Trophoblast cell (in vitro differentiated cells and primary cell): Measurements from ENCODE around the gene WNT9B.

Experiments
- DNase-seq, 2 donors: peaks; one replicate each; pipeline ENCODE4 v3.0.0-alpha.2; 2016
- H2AFZ ChIP-seq: 2 replicates; pipeline ENCODE4 v1.6.1; 2013; ENCODE audit warnings: low read length, moderate library complexity, mild to moderate bottlenecking; ENCODE audit not compliant: insufficient read depth, poor library complexity
- H2AK5ac ChIP-seq: 2 replicates; pipeline ENCODE4 v1.6.1; 2013; ENCODE audit warnings: mild to moderate bottlenecking, low read length
- H2BK120ac ChIP-seq: 2 replicates; pipeline ENCODE4 v1.6.1; 2013; ENCODE audit warnings: low read length, mild to moderate bottlenecking, moderate library complexity; ENCODE audit not compliant: insufficient read depth, poor library complexity
- H2BK12ac ChIP-seq: 2 replicates; pipeline ENCODE4 v1.6.1; 2013; ENCODE audit warnings: mild to moderate bottlenecking, low read length, moderate library complexity
- H2BK5ac ChIP-seq: 2 replicates; pipeline ENCODE4 v1.6.1; 2013; ENCODE audit warnings: low read length, low read depth, moderate library complexity, mild to moderate bottlenecking; ENCODE audit not compliant: poor library complexity
- H3K14ac ChIP-seq: 2 replicates; pipeline ENCODE4 v1.6.1; 2013; ENCODE audit warnings: mild to moderate bottlenecking, low read length
- H3K18ac ChIP-seq: 2 replicates; pipeline ENCODE4 v1.6.1; 2013; ENCODE audit warnings: mild to moderate bottlenecking, low read length
- H3K23ac ChIP-seq: 2 replicates; pipeline ENCODE4 v1.6.1; 2013; ENCODE audit warnings: low read length
- H3K27ac ChIP-seq: 2 replicates; pipeline ENCODE4 v1.5.1; 2013; ENCODE audit warnings: low read depth, mild to moderate bottlenecking, inconsistent platforms, low read length, moderate library complexity
- H3K27me3 ChIP-seq: 2 replicates; pipeline ENCODE4 v1.6.1; 2013; ENCODE audit warnings: inconsistent platforms, mild to moderate bottlenecking, low read length, moderate library complexity; ENCODE audit not compliant: insufficient read depth
- H3K36me3 ChIP-seq, 2 experiments: 1 replicate in 1 of 2; 2 replicates in 1 of 2; pipeline ENCODE4 v1.6.1; 2013; ENCODE audit warnings: low read length in 2 of 2, mild to moderate bottlenecking in 2 of 2, moderate library complexity in 1 of 2; ENCODE audit not compliant: insufficient read depth in 2 of 2, control insufficient read depth in 1 of 2
- H3K4ac ChIP-seq: 2 replicates; pipeline ENCODE4 v1.6.1; 2013; ENCODE audit warnings: low read depth, mild to moderate bottlenecking, low read length, moderate library complexity
- H3K4me1 ChIP-seq, 2 experiments: 1 replicate in 1 of 2; 2 replicates in 1 of 2; pipeline ENCODE4 v1.6.1; 2013; ENCODE audit warnings: low read length in 2 of 2, mild to moderate bottlenecking in 2 of 2, moderate library complexity in 1 of 2; ENCODE audit not compliant: insufficient read depth in 2 of 2, control insufficient read depth in 1 of 2
- H3K4me2 ChIP-seq: 2 replicates; pipeline ENCODE4 v1.6.1; 2013; ENCODE audit warnings: inconsistent platforms, mild to moderate bottlenecking, low read length, moderate library complexity
- H3K4me3 ChIP-seq: 2 replicates; pipeline ENCODE4 v1.5.1; 2013; ENCODE audit warnings: mild to moderate bottlenecking, low read depth, low read length, inconsistent platforms
- H3K79me1 ChIP-seq: one replicate; pipeline ENCODE4 v1.6.1; 2013; ENCODE audit warnings: low read length
- H3K79me2 ChIP-seq: 2 replicates; pipeline ENCODE4 v1.6.1; 2013; ENCODE audit warnings: low read length, mild to moderate bottlenecking; ENCODE audit not compliant: control insufficient read depth, insufficient read depth, poor library complexity
- H3K9ac ChIP-seq: 2 replicates; pipeline ENCODE4 v1.6.1; 2013; ENCODE audit warnings: mild to moderate bottlenecking, low read length
- H3K9me3 ChIP-seq: 2 replicates; pipeline ENCODE4 v1.6.1; 2013; ENCODE audit warnings: low read depth, mild to moderate bottlenecking, control low read depth, inconsistent platforms, low read length; ENCODE audit not compliant: insufficient read depth
- H4K12ac ChIP-seq: 2 replicates; pipeline ENCODE4 v1.6.1; 2013; ENCODE audit warnings: low read depth, mild to moderate bottlenecking, low read length, moderate library complexity
- H4K8ac ChIP-seq: 2 replicates; pipeline ENCODE4 v1.6.1; 2013; ENCODE audit warnings: low read depth, mild to moderate bottlenecking, low read length, moderate library complexity
- H4K91ac ChIP-seq: one replicate; pipeline ENCODE4 v1.6.1; 2013; ENCODE audit warnings: low read depth, mild to moderate bottlenecking, low read length, moderate library complexity
- WGBS: extraction: QIAGEN DNeasy Blood & Tissue Kit; methylation state at CpG from one replicate; pipeline ENCODE4 v1.1.7; 2013; ENCODE audit warnings: missing lambda C conversion rate; ENCODE audit not compliant: insufficient read length, insufficient coverage; ENCODE audit errors: extremely low coverage; 5-methylcytosine and 5-hydroxymethylcytosine counted together

WNT9B gene

DNA sequence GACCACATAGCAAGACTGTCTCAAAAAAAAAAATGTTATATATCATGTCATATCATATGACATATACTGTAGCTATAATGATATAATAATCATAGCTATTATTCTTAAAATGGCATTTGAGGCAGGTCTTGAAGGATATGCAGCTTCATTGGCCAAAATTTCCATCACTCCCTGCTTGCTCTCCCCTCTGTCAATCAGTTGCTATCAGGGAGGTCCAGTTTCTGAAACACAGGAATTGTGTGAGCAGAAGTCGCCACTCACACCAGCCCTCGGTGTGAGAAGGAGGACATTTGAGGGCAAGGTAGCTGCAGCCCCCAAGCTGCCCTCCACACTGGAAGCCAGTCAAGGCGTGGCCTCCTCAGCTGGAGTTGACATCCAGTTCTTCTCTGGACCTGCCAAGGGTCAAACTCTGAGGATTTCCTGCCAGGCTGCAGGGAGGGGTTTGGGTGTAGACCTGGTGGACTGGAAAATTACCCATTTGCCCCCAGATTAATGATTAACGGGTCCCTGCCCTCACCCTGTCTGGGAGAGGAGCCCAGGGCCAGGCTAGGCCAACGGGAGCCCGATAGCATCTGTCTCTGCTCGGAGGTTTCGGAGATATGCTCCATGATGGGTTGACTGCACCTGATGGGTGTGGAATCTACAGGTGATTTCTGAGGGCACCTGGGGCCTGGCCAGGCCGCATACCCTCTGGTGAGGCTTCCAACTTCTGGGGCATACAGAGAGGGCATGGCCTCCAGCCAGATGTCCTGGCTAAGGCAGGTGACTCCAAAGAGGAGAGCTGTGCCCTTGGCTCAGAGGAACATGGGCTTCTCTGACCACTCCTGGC is 18.8 kb downstream of the WNT9B start:
- Histone ChIP-seq H2BK12ac (no peak overlapping the region), H3K27ac (no peak overlapping the region), H3K14ac (no peak overlapping the region), H3K36me3 (peaks cover 9 to 16% of the 10 kb centered on the region in 2 experiments), H2AK5ac (no peak overlapping the region), H3K79me2 (no peaks in the 10 kb centered on the region), H3K4ac (no peak overlapping the region), H3K18ac (no peak overlapping the region), H4K12ac (no peak overlapping the region), H4K8ac (no peak overlapping the region), H3K4me2 (no peak overlapping the region), H2BK5ac (no peak overlapping the region), H3K4me1 (peaks cover 17 to 26% of the 10 kb centered on the region in 2 experiments), H3K4me3 (no peak overlapping the region), H3K27me3 (no peaks in the 10 kb centered on the region), H2AFZ (no peak overlapping the region), H2BK120ac (no peak overlapping the region), H3K9me3 (peaks cover 1% of the 10 kb centered on the region), H3K23ac (no peak overlapping the region), H3K9ac (no peak overlapping the region), H4K91ac (no peak overlapping the region), H3K79me1 (peaks cover 4% of the 10 kb centered on the region)
- no CpG with 5 or more reads among the region's 9 CpGs for WGBS
- no peak for DNase-seq

DNA sequence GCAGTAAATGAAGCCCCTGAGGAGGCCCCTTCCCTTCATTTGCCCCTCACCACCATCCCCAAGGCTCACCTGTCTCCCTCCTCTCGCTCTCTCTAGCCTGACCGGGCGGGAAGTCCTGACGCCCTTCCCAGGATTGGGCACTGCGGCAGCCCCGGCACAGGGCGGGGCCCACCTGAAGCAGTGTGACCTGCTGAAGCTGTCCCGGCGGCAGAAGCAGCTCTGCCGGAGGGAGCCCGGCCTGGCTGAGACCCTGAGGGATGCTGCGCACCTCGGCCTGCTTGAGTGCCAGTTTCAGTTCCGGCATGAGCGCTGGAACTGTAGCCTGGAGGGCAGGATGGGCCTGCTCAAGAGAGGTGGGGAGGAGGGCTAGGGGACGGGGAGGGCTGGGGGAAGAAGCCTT is 21.0 kb downstream of the WNT9B start:
- H2BK12ac ChIP-seq = no peak overlapping the region
- H3K9me3 ChIP-seq = peaks cover 5% of the 10 kb centered on the region
- H3K4me1 ChIP-seq = peaks cover 4 to 10% of the 10 kb centered on the region in 2 experiments
- H4K12ac ChIP-seq = no peak overlapping the region
- no peak overlapping the region for H3K4me3 ChIP-seq
- no peak overlapping the region for H3K18ac ChIP-seq
- H3K23ac ChIP-seq = no peak overlapping the region
- H4K91ac ChIP-seq = no peak overlapping the region
- WGBS = no CpG with 5 or more reads among the region's 16 CpGs
- no peak overlapping the region for H2AFZ ChIP-seq
- no peak overlapping the region for H3K9ac ChIP-seq
- no peak overlapping the region for H3K4ac ChIP-seq
- no peak overlapping the region for H3K14ac ChIP-seq
- H2BK5ac ChIP-seq = no peak overlapping the region
- H3K27ac ChIP-seq = no peak overlapping the region
- H2AK5ac ChIP-seq = no peak overlapping the region
- DNase-seq = no peak
- H3K79me1 ChIP-seq = no peaks in the 10 kb centered on the region
- H4K8ac ChIP-seq = no peak overlapping the region
- H3K4me2 ChIP-seq = no peak overlapping the region
- H3K27me3 ChIP-seq = no peaks in the 10 kb centered on the region
- H3K79me2 ChIP-seq = no peaks in the 10 kb centered on the region
- peaks cover 27 to 30% of the 10 kb centered on the region in 2 experiments for H3K36me3 ChIP-seq
- no peak overlapping the region for H2BK120ac ChIP-seq

DNA sequence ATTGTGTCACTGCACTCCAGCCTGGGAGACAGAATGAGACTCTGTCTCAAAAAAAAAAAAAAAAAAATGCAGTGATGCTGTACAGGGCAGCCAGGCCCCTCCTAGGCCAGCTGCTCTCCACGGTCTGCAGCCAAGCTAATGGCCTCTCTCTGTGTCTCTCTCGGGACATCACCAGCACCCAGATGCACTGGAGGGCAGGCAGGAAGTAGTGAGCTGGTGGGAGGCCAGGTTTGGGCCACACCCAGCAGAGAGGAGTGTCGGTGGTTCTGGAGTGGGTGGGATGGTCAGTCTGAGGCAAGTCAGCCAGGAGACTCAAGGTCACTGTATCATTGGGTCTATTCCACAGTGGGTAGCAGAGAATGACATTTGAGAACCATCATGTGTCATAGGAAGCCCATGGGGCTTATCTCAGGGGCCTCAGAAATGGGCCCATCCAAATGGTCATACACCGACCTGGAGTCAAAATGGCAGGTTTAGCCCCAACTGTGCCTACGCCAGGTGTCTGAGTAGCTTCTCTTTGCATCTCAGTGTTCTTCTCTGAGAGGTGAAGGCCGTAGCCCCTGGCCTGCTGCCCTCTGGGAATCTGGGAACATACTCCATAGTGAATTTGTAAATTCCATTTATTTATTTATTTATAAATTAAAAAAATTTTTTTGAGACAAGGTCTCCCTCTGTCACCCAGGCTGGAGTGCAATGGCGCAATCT is 22.7 kb downstream of the WNT9B start:
- Histone ChIP-seq H3K4me1 (peaks cover 0 to 5% of the 10 kb centered on the region in 2 experiments), H2BK120ac (no peak overlapping the region), H3K4me2 (no peak overlapping the region), H3K4me3 (no peak overlapping the region), H3K79me2 (no peaks in the 10 kb centered on the region), H4K91ac (no peak overlapping the region), H4K8ac (no peak overlapping the region), H3K18ac (no peak overlapping the region), H3K9me3 (peaks cover 6% of the 10 kb centered on the region), H3K4ac (no peak overlapping the region), H3K79me1 (no peaks in the 10 kb centered on the region), H3K27me3 (no peaks in the 10 kb centered on the region), H4K12ac (no peak overlapping the region), H3K9ac (no peak overlapping the region), H2AK5ac (no peak overlapping the region), H3K36me3 (peaks cover 39 to 43% of the 10 kb centered on the region in 2 experiments), H3K14ac (no peak overlapping the region), H3K27ac (no peak overlapping the region), H3K23ac (no peak overlapping the region), H2BK12ac (no peak overlapping the region), H2AFZ (no peak overlapping the region), H2BK5ac (no peak overlapping the region)
- DNase-seq = no peak
- no CpG with 5 or more reads among the region's 7 CpGs for WGBS

DNA sequence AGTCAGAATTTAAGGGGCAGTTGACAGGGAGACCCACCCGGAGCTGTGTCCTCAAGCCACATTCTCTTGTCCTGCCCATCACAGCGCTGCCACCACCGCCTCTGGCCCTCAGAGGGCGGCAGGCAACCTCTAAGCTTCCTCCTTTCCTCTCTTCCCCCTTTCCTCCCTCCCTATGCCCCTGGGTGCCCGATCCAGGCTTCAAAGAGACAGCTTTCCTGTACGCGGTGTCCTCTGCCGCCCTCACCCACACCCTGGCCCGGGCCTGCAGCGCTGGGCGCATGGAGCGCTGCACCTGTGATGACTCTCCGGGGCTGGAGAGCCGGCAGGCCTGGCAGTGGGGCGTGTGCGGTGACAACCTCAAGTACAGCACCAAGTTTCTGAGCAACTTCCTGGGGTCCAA is 23.5 kb downstream of the WNT9B start:
- Histone ChIP-seq H2BK5ac (no peak overlapping the region), H2BK120ac (no peak overlapping the region), H3K18ac (no peak overlapping the region), H2AFZ (no peak overlapping the region), H3K36me3 (peaks cover 39 to 47% of the 10 kb centered on the region in 2 experiments), H2AK5ac (no peak overlapping the region), H3K4me2 (no peak overlapping the region), H3K14ac (no peak overlapping the region), H2BK12ac (no peak overlapping the region), H3K23ac (no peak overlapping the region), H3K27me3 (no peaks in the 10 kb centered on the region), H4K12ac (no peak overlapping the region), H3K4ac (no peak overlapping the region), H3K9me3 (peaks cover 6% of the 10 kb centered on the region), H3K9ac (no peak overlapping the region), H4K91ac (no peak overlapping the region), H3K4me1 (no peaks in the 10 kb centered on the region), H4K8ac (no peak overlapping the region), H3K79me2 (no peaks in the 10 kb centered on the region), H3K4me3 (no peak overlapping the region), H3K27ac (no peak overlapping the region), H3K79me1 (no peaks in the 10 kb centered on the region)
- DNase-seq = no peak
- no CpG with 5 or more reads among the region's 16 CpGs for WGBS
